ENCODE data around the gene CCDC81.
"Not testable (repeated sequence)": the region's sequence is repeated elsewhere in the genome, so short reads cannot be mapped to it uniquely, and the experiment has no call there.

The CCDC81 gene

GRCh38 chr11:86414032-86414431, 39.3 kb downstream of the CCDC81 start:
- no peak for TF ChIP-seq ZNF274 (IDR thresholded peaks at IDR 0.05; ENCODE audit: low read depth, low read length)
- no peak overlapping the region for H3K4me3 ChIP-seq (ENCODE audit: low read length)

GRCh38 chr11:86415026-86415425, 40.3 kb downstream of the CCDC81 start:
- no peak for TF ChIP-seq ZNF274 (IDR thresholded peaks at IDR 0.05; ENCODE audit: low read depth, low read length)
- no peak overlapping the region for H3K4me3 ChIP-seq (ENCODE audit: low read length)

GRCh38 chr11:86416494-86416893, 41.8 kb downstream of the CCDC81 start:
- TF ChIP-seq ZNF274 (IDR thresholded peaks at IDR 0.05; ENCODE audit: low read depth, low read length): no peak
- H3K4me3 ChIP-seq (ENCODE audit: low read length): no peak overlapping the region

- H3K4me3 ChIP-seq (ENCODE audit: low read length): not testable (repeated sequence)
Observed at GRCh38 chr11:86416951-86417350, 42.3 kb downstream of the CCDC81 start.

GRCh38 chr11:86418106-86418505, 43.4 kb downstream of the CCDC81 start:
- no peak overlapping the region for H3K4me3 ChIP-seq (ENCODE audit: low read length)
- TF ChIP-seq ZNF274 (IDR thresholded peaks at IDR 0.05; ENCODE audit: low read depth, low read length): no peak

- no peak for TF ChIP-seq ZNF274 (IDR thresholded peaks at IDR 0.05; ENCODE audit: low read depth, low read length)
- no peak overlapping the region for H3K4me3 ChIP-seq (ENCODE audit: low read length)
Observed at GRCh38 chr11:86418513-86418912, 43.8 kb downstream of the CCDC81 start.

- no peak for TF ChIP-seq ZNF274 (IDR thresholded peaks at IDR 0.05; ENCODE audit: low read depth, low read length)
- H3K4me3 ChIP-seq (ENCODE audit: low read length): no peak overlapping the region
Observed at GRCh38 chr11:86418917-86419316, 44.2 kb downstream of the CCDC81 start.

- no peak for TF ChIP-seq ZNF274 (IDR thresholded peaks at IDR 0.05; ENCODE audit: low read depth, low read length)
Observed at GRCh38 chr11:86421946-86422345, 47.3 kb downstream of the CCDC81 start.

GRCh38 chr11:86422371-86422770, 47.7 kb downstream of the CCDC81 start:
- no peak for TF ChIP-seq ZNF274 (IDR thresholded peaks at IDR 0.05; ENCODE audit: low read depth, low read length)
- no peak overlapping the region for H3K4me3 ChIP-seq (ENCODE audit: low read length)

More at GRCh38 chr11:86421946-86422345, 47.3 kb downstream of the CCDC81 start:
- no peak overlapping the region for H3K4me3 ChIP-seq (ENCODE audit: low read length)

- not testable (repeated sequence) for H3K4me3 ChIP-seq (ENCODE audit: low read length)
Observed at GRCh38 chr11:86423488-86423887, 48.8 kb downstream of the CCDC81 start.

GRCh38 chr11:86427441-86427840, 52.8 kb downstream of the CCDC81 start:
- no peak for TF ChIP-seq ZNF274 (IDR thresholded peaks at IDR 0.05; ENCODE audit: low read depth, low read length)
- H3K4me3 ChIP-seq (ENCODE audit: low read length): no peak overlapping the region

- no peak for TF ChIP-seq ZNF274 (IDR thresholded peaks at IDR 0.05; ENCODE audit: low read depth, low read length)
- H3K4me3 ChIP-seq (ENCODE audit: low read length): peak overlapping the region; percentile 89
Observed at GRCh38 chr11:86431258-86431657, 56.6 kb downstream of the CCDC81 start.

GRCh38 chr11:86433361-86434095, 58.8 kb downstream of the CCDC81 start:
- not testable (repeated sequence) for H3K4me3 ChIP-seq (ENCODE audit: low read length)

GRCh38 chr11:86435711-86436110, 61.0 kb downstream of the CCDC81 start:
- TF ChIP-seq ZNF274 (IDR thresholded peaks at IDR 0.05; ENCODE audit: low read depth, low read length): no peak
- H3K4me3 ChIP-seq (ENCODE audit: low read length): no peak overlapping the region

- no peak for TF ChIP-seq ZNF274 (IDR thresholded peaks at IDR 0.05; ENCODE audit: low read depth, low read length)
- H3K4me3 ChIP-seq (ENCODE audit: low read length): no peak overlapping the region
Observed at GRCh38 chr11:86438685-86439084, 64.0 kb downstream of the CCDC81 start.

GRCh38 chr11:86440305-86440716, 65.6 kb downstream of the CCDC81 start:
- TF ChIP-seq ZNF274 (IDR thresholded peaks at IDR 0.05; ENCODE audit: low read depth, low read length): no peak
- H3K4me3 ChIP-seq (ENCODE audit: low read length): no peak overlapping the region
